Inflammatory macrophage (primary cell): ENCODE data around the gene PIK3AP1.
A peak's percentile ranks its signal among the peaks of the same experiment; 100 is the strongest.

Experiments used
- DNase-seq, 2 donors: peaks; one replicate each; pipeline ENCODE4 v3.0.0-alpha.2; 2020 to 2022

PIK3AP1 gene

DNA sequence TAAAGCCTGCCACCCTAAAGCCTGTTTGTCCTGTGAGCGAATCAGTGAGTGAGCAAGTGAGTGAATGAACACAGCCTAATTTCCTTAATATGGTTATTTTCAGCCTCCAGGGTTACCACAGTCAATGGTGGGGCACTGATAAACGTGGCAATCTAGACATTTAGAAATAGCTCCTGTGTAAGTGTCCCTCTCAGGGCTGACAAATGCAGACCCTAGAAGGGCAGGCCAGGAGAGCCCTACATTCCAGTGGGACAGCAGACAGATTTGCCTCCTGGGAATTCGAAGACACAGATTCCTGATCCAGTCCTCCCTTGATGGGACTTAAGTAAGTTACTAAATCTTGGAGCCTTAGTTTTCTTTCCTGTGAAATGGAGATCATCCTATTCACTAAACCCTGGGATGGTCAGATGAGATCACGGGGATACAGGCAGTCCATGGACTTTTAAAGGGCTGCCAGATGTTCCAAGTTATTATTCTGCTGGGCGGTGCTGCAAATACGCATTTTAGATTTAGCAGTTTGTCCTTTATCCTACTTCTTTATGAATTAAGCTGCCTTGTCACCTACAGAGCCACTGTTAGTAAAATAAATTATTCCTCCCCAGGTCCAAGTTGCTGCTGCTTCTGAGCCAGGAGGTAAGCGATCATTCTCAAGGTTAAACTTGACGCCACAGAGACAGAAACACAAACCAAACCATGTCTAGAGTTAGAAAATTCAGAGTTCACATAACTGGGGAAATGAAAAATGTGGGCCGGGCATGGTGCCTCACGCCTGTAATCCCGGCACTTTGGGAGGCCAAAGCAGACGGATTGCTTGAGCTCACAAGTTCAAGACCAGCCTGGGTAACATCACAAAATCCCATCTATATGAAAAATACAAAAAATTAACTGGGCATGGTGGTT lies 78.7 kb downstream of the PIK3AP1 start:
- no peak for DNase-seq

DNA sequence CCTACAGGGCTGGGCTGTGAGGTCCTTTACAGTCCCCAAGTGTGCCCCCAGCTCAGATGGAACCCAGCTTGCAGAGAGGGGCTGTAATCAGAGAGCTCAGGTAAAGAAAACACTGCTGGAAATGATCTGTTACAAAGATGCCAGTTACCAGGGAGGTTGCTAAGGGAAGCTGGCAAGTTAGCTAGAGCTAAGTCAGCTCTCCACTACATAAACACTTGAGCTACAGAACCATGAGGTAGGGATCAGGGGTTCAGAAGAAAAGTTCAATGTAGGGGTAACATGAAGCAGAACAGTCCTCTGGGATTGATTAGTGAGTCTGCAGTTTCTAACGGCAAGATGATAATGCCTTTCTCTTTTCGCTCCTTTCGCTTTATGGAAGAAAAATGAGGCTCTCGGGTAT lies 80.4 kb downstream of the PIK3AP1 start:
- no peak for DNase-seq

DNA sequence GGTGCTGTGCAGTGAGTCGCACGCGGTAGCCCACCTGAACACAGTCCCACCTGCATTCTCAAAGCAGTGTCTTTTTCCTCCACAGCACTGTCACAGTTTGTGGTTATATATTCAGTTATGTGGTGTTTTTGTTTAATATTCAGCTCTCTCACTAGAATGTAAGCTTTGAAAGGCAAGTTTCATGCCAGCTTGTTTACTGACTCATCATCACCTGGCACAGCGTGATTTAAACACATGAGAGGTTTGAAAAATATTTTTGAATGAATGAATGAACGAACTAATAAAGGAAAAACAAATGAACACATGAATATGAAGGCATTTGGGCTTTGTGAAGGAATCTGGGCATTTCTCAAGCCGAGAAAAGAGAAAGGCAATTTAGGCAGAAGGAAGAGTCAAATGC lies 81.6 kb downstream of the PIK3AP1 start:
- DNase-seq, result no peak

DNA sequence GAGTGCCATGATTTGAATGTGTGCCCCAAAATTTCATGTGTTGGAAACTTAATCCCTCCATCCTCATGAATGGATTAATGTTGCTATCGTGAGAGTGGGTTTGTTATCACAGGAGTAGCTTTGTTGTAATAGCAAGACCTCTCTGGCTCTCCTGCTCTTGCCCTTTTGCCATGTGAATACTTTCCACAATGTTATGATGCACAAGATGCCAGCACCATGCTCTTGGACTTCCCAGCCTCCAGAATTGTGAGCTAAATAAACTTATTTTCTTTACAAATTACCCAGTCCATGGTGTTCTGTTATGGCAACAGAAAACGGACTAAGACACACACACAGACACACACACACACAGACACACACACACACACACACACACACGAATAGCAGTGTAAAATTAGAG lies 82.2 kb downstream of the PIK3AP1 start:
- no peak for DNase-seq

DNA sequence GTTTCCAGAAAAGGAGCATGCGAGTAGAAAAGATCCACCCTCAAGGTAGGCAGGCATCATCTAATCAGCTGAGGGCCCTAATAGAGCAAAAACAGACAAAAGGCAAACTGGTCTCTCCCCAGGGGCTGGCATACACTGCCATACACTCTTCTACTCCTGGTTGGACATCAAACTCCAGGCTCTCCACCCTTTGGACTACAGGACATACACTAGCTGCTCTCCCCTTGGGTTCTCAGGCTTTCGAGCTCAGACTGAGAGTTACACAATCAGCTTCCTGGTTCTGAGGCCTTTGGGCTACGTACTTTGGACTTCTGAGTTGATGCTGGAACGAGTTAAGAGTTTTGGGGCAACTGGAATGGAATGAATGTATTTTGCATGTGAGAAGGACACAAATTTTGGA lies 82.6 kb downstream of the PIK3AP1 start:
- DNase-seq, result no peak

DNA sequence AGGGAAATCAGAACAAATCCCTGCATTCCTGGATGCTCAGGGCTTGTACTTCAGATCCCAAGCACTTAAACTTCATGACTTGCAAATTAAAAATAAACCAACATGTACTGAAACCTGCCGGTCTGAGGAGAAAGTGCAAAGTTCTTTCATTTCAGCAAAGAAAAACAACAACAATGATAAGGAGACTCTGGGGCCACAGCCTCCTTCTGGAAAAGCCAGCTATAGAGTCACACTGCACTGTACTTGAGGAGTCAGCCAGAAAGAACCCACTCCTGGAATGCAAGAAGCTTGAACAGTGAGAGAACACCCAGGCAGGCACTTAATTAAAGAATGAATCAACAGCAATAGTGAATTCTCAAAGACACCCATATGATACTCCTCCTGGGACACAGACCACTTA lies 83.8 kb downstream of the PIK3AP1 start:
- no peak for DNase-seq

DNA sequence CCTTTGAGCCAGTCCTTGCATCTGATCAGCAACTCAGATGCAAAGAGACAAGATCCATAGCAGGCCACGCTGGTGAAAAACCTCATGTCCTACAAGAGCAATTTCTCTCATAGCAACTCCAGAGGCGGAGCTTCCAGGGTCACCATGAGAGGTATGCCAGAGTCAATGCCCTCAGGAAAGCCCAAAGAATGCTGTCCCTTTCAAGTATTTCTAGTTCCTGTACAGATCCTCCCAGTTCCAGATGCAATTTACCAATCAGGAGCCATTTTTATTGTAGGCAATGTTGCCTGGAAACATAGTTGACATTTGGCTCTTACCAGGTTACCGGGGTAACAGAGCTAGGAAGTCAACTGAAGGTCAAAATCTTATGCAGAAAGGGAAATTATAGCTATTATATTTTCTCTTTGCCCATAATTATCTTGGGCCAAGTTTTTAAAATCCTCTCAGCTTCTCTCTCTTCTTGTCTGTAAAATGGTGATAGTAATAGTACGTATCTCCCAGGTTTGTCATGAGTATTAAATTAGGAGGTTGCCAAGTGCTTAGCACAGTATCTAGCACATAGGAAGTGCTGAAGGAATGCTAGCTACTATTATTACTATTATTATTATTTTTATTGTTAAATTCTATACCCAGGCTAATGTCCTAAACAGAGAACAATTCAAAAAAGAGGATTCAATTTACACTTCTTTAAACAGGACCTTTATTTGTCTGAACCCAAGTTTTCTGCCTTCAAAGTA lies 87.2 kb downstream of the PIK3AP1 start:
- peak in 1 of 2 donors; percentile 28 for DNase-seq

DNA sequence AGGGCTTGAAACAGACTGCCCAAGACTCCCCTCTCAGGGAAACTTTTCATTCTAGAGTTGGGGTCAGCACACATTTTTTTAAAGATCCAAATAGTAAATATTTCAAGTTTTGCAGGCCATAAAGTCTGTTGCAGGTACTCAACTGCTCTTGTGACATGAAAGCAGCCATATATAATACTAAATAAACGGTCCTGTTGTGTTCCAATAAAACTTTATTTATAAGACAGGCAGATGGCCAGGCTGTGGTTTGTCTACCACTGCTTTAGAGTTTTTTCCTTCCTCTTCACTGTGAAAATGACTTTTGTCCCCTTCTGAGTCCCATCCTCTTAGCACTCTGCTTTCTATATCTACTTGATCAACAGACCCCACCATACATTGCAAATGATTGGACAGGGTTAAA lies 93.0 kb downstream of the PIK3AP1 start:
- no peak for DNase-seq

DNA sequence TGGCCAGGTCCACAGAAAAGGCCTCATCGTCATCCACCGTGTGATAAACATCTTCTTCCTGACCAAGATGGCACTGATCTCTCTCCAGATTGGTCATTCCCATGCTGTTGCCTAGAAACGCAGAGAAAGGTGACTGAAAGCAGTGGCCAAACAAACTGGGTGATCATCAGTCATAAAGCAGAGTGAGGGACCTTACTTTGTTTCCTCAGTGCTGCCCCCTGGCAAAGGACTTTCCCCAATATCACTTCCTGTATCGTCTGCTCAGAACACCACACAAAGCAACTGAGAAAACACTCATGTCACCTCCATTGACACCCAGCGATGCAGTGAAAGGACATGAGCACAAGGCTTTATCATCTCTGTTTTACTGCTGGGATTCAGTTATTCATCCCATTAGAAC lies 93.5 kb downstream of the PIK3AP1 start:
- no peak for DNase-seq

DNA sequence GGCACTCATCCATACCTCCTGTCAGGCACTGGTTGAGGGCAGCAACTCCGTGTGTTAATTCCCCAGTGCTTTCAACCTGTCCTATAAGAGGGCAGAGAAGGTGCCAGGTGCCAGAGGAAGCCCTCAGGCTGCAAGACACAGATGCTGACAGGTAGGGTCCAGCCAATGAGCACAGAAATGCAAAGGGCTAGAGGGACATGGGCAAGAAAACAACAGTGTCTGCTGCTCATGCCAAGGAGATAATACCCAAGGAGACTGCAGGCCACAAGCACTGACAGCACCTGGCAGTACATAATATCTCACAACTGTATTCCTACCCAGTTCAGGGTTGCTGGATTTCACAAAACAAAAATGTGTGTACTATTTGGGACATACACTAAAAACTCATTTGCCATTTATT lies 95.1 kb downstream of the PIK3AP1 start:
- DNase-seq, result no peak

DNA sequence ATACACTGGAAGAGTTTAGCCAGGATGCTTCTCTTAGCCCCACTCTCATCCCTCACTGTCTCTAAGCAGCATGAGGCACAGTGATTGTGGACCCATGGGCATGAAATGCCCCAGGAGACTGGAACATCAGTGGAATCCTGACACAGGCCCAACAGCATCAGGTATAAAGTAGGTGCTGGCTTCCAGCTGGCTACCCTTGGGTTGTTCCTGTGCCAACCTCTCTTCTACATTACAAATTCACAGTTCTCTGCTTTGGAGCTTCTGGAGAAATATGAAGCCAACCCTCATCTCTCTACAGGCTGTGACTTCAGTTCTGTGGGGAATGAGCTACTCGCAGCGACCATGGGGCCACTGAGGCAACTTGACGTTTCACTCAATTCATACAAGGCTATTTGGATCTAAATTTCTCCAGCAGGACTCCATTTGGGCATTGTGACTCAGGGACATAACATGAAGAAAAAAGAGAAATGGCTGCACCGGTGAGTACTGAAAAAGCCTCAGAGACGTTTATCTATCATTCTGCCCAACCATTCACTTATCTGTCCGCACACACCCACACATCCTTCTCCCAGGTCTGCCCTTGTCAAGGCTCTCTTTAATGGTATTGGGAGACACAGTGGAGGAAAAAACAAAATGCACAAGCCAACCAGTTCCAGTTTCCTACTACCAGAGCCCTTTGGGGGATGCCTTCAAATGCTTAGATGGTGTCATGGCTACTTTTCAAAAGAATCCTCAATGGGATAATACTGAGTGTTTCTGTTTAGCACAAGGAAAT lies 98.1 kb downstream of the PIK3AP1 start:
- no peak for DNase-seq

DNA sequence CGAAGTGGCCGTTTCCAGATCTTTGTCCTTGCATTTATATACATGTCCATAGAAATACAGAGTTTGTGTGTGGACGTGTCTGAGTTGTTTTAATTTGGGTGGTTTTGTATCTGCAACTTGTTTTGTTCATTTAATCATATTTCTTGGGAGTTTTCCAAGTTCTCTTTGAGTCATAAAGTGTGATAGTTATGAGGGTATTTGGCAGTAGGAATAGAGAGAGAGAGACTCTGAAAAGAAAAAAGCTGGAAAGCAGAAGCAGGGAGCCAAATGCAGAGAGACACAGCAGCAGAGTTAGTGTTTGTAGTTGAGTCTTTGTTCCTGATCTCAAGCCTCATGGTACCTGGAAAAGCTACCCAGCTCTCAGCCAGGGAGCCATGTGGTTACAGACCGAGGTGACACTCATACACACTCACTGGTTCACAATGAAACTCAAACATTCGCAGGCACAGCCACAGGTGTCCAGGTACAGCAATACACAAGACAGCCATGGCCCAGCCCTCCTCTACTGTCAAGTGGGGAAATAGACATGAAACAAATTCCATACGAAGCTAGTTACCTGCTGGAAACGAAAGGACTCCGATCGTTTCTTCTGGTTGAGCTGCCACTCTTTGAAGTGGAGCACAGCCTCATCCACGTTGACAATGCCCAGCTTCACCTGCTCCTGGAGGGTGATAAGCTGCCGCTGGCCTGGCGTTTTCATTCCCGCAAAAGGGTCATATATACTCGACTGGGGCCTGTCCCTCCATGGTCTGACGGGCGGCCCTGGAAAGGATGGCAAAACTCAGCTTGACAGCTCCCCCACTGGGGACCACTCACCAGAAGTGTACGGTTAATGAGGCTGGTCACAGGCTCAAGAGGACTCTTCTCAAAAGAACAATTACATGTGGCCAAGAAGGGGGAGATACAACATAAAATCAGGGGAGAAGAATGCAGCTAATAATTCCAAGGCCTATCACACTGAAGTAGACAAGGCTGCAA lies 100.2 kb downstream of the PIK3AP1 start:
- no peak for DNase-seq

DNA sequence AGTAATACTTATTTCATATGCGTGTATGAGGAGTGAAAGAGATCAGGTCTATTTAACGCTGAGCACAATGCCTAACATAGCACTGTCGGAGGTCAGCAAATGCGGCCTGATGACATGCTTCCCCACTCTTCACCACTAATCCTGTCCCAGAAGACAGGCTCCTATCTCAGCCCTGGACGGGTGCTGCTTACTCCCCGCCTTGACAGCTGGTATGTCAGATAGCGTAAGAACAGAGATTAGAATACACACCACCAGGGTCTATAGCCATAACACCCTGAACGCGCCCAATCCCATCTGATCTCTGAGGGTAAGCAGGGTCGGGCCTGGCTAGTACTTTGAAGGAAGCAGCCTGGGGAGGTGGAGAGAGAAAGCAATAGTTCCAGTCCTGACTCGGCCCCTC lies 101.2 kb downstream of the PIK3AP1 start:
- DNase-seq, result no peak

DNA sequence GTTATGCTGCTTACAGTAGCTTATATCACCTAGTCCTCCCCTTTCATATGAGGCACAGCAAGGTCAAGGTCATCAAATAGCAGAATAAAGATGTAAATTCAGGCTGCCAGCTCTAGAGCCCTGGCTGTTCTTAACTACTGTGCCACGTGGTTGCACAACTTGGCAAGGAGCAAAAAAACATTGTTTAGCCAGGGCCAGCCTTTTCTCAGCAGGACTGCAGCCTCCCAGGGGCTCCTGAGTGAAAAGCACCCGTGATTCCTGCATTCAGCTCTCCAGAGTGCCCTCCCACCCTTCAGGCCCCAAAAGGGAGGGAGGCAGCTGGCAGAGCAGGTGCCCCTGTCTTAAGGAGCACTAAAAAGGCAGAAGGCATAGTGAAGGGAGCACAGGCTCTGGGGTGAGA lies 101.7 kb downstream of the PIK3AP1 start:
- no peak for DNase-seq

DNA sequence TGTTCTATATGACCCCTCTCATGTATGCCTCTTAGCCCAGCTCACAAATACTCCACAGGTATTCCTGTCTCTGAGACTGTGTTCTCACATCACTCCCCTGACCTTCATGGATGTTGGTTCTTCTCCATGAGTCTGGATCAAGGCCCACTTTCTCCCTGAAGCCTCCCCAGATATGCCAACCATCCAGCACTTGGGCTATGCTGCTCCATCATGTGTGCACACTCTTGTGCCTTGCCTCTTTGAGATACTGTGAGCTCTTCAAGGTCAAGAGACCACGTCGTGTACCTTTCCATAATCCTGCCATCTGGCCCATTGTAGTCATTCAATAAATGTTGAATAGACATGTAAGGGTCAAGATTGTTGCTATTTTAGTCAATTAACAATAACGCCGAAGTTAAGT lies 103.4 kb downstream of the PIK3AP1 start:
- DNase-seq, result no peak

DNA sequence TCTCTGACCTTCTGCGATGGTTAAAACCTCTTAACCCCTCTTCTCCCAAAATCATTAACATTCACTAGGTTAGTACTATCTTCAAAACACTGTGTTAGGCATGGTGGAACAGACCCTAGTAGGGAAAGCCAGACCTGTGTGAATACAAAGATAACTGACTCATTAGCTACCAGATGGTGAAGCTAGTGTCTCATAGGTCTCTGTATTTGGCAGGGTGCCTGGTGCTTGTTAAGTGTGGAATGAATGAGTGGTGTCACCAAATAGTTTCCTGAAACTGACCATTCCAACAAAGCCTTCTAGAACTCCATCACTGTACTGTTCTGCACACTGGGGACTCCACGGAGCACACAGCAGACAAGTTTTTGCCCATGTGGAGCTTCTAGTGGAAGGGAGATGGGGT lies 105.8 kb downstream of the PIK3AP1 start:
- no peak for DNase-seq

DNA sequence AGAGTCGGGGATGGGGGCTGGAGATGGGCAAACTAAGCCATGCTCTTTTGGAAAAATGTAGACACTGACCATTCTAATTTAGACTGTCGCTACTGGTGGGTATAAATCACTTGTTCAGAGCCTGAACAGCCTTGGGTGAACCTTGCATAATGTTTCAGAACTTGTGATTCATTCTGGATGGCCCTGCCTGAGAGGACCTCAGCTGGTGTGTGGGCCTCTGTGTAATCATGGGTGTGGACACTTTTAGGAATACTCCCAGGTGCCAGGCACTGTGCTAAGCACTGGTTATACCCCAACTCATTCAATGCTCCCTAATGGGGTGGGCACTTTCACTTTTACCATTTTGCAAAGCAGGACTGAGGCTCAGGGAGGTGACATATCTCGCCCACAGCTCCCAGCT lies 106.7 kb downstream of the PIK3AP1 start:
- DNase-seq, result no peak

DNA sequence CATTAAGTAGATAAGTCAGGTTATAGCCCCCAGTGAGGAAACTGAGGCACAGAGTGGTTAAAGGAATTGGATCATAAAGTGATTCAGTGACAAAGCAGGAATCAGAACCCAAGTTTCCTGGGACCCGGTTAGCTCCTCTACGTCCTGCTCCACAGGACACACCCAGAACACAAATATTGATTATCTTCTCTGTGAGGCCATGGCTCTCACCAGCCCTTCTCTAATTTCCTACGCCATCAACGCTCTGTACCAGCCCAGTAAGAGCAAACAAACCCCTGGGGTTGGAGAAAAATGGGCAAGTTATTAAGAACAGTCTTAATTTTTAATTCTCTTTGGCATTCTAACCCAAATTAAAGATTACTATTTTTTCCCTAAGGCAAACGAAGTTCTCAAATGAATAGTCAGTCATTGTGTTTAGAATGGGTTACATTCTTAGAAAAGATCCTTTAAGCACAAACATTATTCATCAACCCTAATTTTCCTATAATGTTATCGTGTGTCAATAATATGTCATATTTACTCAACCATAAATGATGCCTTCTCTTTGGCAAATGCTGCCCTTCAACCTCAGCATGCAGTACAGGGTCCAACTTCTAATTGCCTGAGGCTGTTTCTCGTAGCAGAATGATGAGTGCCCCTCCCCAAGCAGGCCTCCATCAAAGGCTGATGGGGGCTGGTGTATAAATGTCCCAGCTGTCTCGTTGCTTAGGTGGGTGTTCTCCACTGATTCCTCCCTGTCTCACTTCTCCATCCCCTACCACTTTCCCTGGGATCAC lies 108.1 kb downstream of the PIK3AP1 start:
- no peak for DNase-seq

DNA sequence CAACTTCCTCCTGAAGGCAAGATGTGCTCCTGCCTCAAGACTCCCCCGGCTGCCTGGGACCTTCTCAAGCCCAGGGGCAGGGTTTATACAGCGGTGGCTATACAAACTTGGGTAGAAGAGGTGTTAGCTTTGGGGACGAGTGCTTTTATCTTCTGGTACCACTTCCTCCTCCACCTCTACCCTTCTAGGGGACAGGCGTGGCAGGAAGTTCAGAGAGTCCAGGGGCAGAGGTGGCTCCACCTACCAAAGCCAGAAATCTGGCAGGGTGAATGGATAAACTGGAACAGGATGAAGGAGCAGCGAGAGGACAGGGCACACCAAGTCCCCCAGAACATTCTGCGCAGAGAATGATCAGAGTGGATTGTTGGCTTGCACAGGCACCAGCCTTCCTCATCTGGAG lies 109.5 kb downstream of the PIK3AP1 start:
- DNase-seq, result no peak

DNA sequence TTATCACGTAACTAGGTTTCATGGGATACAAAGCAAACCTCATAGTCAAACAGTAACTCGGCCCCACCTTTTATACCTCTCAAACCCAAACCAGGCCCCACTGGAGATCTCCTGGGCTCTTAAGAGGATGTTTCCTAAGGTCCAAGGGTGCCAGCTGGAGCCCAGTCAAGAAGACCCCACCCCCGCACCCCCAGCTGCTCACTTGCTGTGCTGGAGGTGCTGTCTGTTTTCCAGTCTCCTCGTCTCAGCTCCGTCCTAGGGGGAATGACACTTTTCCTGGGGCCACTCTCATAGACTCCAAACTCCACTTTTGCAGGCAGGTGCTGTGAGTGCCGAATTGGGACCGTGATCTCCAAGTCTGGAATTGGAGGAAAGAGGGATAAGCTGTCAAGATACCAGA lies 110.8 kb downstream of the PIK3AP1 start:
- DNase-seq, result no peak

DNA sequence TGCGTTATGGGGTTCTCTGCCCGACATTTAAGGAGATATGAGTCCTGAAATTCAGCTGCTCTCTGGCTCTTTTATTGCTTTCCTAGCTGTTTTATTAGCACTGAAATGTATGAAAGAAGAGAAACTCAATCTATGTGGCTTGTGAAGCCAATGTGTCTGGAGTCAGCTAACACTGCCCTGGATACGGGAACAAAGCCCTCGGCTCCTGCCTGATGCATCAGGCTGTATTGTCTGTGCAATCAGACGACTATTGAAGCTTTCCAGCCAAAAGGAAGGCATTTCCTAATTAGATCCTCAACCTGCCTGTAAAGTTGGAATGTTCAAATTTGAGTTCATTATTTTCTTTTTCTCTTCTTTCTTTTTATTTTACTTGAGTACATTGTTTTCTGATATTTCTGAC lies 111.5 kb downstream of the PIK3AP1 start:
- DNase-seq, result no peak
